GM18519 (cell line): Measurements from ENCODE around the gene COL13A1.

Experiments used
- ATAC-seq: cut with Tn5 transposase; IDR thresholded peaks from one replicate; pipeline ENCODE4 v1.9.1; 2021; ENCODE audit warnings: mild to moderate bottlenecking, moderate library complexity; ENCODE audit not compliant: unreplicated experiment, low FRiP score

Gene COL13A1

DNA sequence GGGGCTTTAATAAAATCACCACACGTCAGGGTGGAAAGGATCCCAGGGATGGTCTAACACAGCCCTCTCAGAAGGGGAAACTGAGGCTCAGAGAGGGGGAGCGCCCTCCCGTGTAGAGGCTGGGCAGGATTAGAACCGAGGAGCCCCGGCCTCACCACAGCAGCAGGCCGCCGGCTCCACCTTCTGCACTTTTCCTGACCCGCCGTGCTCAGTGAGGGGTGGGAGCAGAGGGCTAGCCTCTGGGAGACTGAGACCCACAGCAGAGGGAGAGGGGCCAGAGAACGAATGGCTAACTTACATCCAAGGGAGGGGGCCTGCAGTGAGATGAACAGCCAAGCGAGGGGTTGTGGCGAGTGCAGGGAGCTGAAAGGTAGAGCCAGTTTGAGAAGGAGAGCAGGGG lies 79.5 kb downstream of the COL13A1 start:
- no peak for ATAC-seq

DNA sequence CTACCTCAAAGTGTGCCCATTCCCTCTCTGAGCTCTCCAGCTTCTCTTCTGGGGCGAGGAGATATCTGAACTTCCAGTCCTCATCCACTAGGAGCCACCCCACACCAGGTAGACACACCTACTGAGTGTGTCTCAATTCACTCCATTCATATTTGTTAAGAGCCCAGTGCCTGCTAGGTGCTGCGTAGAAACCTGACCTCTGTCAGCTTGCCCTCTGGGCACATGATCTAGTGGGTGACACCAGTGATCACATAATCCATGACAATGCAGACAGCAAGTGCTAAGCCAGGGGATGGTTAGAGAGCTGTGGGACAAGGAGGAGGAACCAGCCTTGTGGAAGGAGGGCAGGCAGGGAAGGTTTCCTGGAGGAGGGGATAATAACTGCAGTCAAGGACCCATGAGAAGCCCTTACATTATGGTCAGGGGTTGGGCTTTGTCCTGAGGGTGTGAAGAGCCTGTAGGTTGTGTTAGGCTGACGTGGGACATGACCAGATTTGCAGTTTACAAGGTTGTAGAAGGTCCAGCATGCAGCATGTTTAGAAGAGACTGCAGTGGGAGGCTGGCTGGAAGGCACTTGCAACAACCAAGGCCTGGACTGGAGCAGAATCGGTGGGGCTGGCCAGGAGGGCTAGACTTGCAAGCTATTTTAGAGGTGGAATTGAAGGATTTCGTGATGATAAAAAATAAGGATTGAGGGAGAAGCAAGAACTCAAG lies 81.8 kb downstream of the COL13A1 start:
- no peak for ATAC-seq

DNA sequence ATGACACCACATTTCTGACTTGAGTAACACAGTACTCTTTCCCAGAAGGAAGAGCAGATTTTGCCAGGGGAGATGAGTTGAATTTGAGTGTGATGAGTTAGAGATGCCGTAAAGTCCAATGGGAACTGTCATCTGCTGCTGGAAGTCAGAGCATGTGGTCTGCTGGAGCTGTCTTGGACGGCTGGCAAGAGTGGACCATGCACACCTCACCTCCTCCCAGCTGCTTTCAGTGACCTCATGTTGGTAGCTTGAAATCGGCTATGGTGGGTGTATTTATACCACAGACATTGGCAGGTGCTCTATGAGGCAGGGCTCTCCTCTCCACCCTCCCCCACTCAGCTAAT lies 82.3 kb downstream of the COL13A1 start:
- no peak for ATAC-seq

DNA sequence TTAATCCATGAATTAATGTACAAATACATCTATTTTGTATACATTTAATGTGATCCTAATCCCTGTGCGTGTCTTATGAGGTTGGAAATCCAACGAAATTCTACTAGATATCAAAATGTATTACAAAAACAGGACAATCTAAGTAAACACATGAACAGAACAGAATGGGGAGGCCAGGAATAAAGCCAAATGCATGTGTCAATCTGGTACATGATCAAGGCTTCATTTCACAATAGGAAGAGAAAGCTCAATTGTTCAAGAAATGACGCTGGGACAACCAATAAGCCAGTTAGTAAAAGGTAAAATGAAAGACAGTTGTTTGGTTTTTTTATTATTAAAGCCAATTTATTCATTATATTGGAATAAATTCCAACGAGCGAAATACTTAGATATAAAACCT lies 83.0 kb downstream of the COL13A1 start:
- no peak for ATAC-seq

DNA sequence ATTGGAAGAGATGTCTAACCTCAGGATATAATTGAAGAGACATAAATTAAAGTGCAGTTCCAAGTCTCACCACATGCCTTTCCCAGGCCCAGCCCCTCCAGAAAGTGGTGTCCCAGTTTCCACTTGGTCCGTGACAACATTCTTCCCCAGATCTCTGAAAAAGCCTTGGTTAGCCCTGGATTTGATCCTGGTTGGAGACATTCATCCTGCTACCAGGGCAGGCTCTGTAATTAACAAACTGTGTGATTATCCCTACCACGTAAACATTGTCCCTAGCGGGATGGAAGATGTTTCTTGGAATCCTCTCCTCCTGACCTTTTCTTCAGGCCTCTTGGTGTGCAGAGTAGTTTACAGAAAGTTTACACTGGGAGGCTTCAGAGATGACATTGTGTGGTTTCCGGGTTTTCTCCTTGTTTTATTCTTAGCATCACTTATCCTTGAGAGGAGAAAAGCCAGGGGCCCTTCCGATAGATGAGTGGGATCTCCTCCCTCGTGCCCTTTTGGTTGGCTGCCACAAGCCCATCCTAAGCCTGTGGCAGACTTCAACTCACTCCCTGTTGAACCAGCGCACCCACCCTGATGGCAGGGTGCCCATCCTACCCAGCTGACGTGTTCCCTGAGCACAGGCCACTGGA lies 83.8 kb downstream of the COL13A1 start:
- ATAC-seq, result no peak

DNA sequence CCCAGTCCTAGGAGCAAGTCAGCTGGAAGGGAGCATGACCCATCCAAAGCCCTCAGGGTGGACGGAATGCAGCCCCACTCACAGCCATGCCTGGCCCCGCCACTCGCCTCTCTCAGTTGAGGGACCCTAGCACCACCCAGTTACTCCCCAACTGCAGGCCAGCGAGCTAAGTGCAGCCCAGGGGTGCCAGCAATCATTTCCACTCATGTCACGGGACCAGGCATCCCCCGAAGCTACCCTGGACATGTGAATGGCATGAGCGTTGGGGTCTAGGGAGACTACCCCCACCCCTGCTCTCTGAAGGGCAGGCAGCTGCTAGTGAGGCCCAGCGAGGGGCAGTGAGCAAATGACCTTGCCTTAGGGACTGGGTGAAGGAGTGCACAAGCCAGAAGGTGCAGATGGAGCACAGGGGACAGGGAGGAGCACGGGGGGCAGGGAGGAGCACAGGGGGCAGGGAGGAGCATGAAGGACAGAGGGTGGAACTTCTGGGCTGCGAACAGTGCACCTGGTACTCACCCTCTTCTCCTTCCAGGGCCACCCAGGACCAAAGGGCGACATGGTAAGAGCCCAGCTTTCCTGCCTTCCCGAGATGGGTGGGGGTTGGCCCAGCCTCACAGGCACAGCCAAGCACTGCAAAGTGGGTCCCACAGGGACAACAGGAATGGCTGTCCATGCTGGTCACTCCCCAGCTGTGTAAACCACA lies 87.3 kb downstream of the COL13A1 start:
- no peak for ATAC-seq

DNA sequence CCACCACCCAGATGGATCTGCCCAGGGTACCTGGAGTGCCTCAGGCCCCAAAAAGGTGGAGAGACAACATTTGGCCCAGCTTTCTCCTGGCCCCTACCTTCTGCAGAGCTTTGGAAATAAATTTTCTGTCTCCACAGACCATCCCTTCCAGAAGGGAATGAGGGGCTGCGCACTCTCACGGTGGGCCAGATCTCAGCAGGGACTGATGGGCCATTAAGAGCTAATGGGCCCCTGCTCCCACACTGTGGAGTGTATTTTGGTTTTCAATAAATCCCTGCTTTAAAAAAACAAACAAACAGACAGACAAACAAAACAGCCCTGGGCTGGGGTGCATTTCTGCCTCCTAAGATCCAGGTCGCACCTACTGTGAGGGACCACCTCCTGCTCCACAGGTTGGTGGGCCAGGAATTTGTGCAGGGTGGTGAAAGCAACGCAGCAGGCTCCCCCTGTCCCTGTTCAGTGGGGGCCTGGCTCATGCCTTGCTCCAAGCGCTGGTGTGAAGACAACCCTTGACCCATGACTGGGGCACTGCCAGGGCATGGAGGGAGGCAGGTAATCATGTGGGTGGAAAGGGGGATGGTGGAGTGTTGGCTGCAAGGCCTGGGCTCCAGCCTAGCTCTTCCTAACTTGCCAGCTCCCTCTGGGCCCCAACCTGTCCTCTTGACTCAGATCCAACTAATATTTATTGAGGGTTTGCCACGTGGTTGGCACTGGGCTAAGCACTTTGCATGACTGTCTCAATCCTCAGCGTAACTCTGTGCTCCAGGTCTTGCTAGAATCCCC lies 88.5 kb downstream of the COL13A1 start:
- ATAC-seq, result no peak

DNA sequence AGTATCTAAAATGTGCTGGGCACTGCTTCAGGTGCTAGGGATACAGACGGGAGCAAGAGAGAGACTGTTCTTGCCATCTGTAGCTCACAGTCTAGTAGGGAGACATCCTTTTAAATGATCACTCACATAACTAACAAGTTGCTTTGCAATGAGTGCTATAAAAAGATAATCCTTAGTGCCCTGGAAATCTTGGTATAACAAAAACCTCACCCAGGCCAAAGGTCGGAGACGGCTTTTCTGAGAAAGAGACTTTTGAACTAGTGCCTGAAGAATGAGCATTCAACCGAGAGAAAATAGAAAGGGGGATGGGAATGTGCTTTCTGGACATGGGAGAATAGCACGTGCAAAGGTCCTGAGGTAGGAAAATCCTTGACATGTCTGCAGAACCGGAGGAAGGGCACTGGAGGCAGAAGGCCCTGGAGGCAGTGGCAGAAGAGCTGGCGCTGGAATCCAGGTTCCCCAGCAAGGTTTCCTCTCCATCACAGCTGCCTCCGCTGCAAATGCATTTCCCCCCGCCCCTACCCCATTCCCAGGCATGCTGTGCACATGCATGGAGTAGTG lies 89.4 kb downstream of the COL13A1 start:
- ATAC-seq, result no peak

DNA sequence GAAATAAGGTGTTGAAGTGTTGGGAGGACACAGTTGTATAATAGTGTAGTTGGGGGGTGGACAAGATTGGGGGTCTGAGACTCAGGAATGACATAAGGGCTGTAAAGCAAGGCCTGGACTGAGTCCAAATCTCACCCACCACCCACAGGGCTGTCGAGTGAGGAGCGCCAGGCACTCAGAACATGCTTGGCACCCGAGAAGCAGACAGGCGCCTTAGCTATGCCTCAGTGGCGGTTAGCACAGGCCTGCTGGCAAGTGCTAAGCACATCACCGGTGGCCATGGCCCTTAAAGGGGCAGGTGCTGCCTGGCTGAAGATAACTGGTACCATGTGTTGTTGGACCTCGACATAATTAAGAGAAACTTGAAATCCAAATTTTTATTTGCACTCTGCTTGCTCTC lies 90.7 kb downstream of the COL13A1 start:
- no peak for ATAC-seq

DNA sequence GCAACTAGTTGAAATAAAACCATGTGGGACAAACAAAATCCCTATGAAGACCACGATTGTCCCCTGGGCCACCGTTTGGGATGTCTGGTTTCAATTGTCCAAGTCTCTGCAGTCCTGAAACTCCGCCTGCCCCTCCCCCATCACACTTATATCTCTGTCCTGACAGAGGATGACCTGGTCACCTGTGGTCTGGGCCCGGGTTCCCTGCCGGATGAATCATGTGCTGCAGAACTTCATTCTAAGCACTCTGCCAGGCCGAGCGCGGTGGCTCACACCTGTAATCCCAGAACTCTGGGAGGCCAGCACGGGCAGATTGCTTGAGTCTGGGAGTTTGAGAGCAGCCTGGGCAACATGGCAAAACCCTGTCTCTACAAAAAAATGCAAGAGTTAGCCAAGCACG lies 91.1 kb downstream of the COL13A1 start:
- no peak for ATAC-seq

DNA sequence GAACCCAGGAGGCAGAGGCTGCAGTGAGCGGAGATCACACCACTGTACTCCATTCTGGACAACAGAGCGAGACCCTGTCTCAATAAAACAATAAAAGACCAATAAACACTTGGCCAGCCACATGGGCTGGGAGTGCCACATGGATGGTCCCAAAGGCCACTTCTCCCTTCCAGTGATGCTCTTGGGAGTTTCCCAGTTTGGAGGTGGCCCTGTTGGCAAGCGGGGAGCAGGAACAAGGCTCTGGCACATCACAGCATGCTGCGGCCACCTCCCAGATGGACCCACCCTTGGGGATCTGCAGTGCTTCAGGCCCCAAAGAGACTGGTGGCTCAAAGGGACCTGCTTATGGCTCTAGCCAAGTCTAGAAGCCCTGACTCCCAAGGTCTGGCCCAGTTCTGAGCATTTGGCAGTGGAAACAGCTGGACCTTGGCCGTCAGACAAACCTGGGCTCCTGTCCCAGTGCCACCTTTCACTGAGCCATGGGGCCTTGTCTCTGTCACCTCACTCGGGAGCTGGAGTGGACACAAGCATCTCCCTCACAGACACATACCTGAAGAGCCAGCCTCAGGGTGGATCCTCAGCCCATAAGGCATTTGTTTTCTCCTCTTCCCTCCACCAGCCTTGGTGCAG lies 91.7 kb downstream of the COL13A1 start:
- ATAC-seq, result no peak

DNA sequence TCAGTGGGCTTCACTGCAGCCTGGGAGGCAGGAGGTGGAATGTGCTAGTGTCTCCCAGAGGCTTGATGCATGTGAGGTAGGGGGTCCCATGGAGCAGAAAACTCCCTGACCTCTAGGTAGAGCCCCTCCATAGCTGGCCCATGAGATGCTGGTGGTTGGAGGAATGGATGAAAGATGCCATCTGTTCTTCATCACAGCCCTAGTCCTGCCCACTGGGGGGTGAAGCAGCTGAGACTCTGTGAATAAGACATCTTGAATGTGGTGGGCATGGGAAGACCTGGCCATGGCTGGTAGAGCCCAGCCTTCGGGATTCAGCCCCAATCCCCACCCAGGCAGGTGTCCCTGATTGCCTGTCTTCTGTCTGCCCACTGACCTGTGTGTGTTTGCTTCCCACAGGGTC lies 92.5 kb downstream of the COL13A1 start:
- no peak for ATAC-seq

DNA sequence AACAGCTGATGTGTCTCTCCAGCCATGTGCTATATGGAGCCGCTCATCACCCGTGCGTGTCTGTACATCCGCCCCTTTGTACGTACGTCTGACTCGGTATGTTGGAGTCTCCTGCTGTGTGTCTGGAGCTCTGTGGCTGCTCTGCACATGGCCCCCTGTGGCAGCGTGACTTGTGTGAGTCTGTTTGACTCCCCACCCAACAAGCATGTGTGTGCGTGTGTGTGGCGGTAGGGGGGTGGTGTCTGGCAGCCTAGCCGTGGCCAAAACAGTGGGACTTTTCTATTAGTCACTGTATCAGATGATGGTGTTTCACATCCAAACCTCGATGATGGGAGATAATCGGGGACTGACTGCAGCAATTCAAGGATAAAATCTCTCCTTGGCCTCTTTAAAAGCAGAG lies 94.1 kb downstream of the COL13A1 start:
- ATAC-seq, result no peak

DNA sequence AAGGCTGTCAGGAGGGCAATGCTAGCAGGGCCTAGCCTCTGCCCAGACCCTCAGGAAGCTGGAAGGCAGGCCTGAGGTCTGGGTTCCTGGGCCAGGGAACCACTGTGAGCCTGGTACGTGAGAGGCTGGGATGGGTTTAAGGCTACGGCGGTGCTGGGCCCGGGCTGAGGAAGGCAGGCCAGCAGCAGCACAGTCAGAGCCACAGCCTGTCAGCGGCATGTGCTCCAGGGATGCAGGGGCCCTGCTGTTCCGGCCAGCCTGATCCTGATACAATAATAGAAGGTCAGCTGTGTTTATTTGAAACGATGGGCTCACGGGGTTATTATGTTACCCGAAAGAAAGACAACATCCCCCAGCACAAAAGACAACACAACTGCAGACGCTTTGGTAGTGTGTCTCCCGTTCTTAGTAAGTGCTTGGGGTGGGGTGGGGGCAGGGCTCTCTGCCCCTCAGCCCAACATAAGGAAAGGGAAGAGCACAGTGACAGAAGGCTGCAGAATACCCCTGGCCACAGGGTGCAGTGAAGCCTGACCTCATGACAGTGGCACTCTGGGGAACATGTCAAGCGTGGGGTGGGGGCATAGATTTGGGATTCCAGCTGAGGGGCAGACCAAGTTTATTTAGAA lies 95.0 kb downstream of the COL13A1 start:
- no peak for ATAC-seq

DNA sequence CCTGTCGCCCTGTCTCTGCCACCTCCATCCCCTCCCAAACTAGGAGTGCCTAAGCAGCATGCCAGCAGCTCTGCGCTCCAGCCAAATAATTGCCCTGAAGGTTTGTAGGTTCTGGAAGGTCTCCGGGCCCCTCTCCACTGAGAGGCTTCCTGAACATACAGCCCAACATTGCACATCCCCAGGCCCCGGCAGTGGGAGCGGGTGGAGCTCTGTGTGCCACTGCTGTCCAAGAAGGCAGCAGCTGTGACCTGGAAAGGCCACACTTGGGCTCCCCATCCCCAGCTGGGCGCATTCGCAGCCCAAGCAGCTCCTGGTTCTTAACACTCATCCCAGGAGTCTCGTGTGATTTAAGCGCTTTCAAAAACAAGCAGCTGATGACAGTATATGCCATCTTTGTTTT lies 95.7 kb downstream of the COL13A1 start:
- ATAC-seq, result no peak

DNA sequence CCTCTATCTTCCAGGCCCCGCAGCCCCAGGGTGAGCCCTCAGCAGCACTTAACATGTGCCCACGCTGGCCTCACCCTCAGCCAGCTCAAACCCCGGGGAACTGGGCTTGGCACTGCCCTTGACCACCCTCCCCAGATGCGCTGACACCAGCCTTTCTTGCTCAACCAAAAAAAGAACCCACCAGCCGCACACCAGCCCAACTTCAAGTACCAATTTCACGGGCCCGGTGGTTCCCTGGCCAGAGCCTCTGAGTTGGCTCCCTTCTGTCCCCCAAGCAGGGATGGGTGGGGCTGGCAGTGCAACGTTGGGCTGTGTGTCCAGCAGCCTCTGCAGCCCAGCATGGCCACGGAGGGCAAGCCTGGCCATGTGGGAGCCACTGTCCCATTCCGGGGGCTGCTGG lies 96.3 kb downstream of the COL13A1 start:
- ATAC-seq, result no peak

DNA sequence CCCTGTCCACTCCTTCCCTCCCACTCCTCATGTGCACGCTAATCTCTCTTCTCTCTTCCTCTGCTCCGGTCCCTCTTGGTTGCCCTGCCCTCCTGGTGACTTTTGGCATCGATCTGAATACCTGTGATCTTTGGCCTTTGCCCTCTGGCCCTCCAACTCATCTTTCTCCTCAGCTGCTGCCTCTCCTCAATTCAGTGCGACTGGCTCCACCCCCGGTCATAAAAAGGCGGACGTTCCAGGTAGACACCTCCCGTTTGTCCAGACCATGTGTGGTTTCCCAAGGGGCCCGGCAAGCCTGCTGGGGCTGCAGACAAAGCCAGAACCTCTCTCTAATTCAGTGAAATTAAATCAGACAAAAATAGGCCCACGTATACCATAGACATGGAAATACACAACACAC lies 96.8 kb downstream of the COL13A1 start:
- ATAC-seq, result no peak

DNA sequence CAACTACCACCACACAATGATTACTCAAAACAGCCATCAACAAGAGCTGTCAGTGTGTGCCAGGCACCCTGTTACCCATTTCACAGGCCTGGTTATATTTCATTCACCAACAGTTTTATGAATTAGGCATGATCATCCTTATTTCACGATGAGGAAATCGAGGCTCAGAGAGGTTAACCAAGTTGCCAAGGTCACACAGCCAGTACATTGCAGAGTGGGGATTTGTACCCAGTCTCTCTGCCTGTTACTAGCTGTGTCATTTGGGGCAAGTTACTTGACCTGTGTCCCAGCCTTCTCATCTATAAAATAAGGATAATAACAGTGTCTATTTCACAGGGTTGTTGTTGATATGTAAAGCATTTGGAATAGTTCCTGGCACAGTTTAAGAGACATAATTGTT lies 97.2 kb downstream of the COL13A1 start:
- no peak for ATAC-seq

DNA sequence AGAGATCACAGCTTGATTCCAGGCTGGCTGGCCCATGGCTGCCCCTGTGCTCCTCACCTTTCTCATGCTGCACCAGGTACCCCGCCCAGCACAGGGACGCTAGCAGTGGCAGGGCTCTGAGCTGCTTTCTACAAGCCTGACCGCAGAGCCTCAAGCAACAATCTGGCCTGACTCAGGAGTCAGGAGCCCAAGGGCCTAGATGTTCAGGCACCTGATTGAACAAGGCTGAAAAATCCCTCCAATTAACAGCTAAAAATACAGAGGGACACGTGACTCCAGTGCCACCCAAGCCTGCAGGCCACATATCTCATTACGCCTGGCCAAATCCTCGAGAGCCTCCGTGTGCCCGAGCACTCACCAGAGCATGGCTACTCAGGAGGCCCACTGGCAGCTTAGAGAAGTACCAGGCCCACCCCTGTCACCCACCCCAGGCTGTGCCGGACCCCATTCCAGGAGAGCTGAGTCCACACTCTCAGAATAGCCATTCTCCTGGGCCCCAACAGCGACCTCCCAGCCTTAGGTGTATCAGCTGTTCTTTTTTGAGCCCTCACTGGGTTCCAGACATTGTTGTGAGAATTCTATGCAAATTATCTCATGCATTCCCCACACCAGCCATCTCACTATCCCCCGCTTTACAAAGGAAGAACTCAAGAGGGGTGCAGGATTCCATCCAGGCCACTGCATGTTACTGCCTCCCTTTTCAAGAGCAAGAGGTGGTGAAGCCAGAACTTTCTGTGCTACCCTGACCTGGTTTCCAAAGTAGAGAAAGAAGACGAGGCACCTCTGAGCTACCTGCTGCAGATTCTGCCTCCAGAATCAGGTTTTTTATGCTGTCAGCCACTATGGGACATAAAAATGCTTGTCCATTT lies 98.3 kb downstream of the COL13A1 start:
- ATAC-seq, result no peak
